Measurements from ENCODE around the gene PCNP.
"Not testable (repeated sequence)": the region's sequence is repeated elsewhere in the genome, so short reads cannot be mapped to it uniquely, and the experiment has no call there.

Gene PCNP

GRCh38 chr3:101567528-101568317, 6.3 kb upstream of the PCNP start:
- DNase-seq: peak; percentile 69

DNA sequence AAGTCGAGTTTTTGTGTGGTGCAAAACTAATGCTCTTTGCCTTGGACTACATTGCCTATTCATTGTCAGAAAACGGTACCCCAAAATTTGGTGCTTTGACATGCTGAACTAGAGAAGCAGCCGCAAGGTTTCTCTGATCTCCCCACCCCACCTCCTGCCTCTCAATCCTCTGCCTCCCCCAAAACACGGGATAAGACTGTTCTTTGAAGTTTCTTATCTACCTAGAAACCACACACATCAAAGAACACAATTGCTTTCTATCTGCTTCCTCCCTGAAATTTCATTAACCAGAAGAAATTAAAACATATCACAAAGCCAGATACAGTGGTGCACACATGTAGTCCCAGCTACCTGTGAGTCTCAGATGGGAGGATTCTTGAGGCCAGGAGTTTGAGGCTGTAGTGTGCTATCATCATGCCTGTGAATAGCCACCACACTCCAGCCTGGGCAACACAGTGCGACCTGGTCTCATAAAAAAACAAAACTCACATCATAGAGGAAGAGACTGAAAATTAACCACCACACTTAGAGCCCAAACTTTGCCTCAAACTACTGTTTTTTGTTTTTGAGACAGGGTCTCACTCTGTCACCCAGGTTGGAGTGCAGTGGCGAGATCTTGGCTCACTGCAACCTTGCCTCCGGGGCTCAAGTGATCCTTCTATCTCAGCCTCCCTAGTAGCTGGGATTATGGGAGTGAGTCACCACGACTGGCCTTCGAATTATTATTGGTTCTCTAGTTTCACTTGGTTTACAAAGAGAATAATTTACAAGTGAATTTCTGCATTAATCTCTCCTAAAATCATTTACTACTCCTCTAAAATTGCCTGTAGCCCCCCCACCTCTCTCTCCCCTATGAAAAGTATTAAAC, 2.7 kb upstream of the PCNP start:
- peak; percentile 19 for DNase-seq

- peak; percentile 61 for DNase-seq
Measured at GRCh38 chr3:101574388-101575112, 570 bp downstream of the PCNP start.

GRCh38 chr3:101577286-101577685, 3.3 kb downstream of the PCNP start:
- DNase-seq: no peak

- no peak for DNase-seq
Measured at GRCh38 chr3:101588616-101589015, 14.6 kb downstream of the PCNP start.

DNA sequence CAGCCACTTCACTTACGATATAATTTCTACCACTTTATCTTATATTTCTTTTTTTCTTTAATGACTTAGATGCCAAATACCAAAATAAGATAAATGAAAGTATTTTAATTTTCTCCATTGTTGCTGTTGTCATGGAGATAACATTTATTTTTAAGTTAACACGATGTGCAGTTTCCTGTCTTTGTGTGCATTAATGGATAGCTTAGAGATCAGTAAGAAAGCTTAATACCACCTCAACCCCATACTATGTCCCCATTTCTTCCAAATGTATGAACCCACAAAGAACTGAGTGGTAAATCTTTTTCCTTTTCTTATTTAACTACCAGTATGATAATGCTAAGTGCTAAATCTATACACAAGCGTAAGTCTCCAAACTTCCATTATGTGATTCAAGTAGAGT, 17.1 kb downstream of the PCNP start:
- no peak for DNase-seq

DNA sequence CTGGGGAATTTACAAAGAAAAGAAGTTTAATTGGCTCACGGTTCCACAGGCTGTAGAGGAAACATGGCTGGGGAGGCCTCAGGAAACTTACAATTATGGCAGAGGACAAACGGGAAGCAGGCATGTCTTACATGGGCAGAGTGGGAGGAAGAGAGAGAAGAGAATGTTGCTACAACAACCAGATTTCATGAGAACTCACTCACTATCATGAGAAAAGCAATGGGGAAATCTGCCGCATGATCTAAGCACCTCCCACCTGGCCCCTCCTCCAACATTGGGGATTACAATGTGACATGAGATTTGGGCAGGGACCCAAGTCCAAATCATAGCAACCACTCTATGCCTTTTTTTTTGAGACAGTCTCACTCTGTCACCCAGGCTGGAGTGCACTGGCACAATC, 28.8 kb downstream of the PCNP start:
- DNase-seq: no peak

- DNase-seq: no peak
Measured at GRCh38 chr3:101603184-101603583, 29.2 kb downstream of the PCNP start.

DNA sequence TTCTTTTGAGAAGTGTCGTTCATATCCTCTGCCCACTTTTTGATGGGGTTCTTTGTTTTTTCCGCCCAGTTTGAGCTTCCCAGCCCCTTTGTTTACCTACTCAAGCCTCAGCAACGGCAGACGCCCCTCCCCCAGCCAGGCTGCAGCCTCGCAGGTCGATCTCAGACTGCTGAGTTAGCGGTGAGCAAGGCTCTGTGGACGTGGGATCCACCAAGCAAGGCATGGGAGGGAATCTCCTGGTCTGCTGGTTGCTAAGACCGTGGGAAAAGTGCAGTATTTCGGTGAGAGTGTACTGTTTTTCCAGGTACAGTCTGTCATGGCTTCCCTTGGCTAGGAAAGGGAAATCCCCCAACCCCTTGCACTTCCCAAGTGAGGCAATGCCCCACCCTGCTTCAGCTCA, 31.4 kb downstream of the PCNP start:
- DNase-seq: not testable (repeated sequence)

DNA sequence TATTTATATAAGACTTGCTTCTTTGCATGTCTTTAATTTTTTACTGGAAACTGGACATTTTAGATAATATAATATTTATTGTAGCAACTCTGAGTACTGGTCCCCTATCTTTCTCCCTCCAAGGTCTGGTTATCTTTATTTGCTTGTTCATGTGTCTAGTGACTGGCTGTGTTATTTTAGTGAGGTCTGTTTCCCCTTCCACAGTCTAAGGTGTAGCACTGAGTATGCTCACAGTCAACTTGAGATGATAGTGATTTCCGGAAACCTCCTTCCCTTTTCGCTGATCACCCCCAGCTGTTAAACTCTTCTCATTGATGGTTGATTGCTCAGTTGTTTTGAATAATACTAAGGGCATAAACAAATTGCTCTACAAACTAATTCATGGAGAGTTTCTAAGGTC, 37.0 kb downstream of the PCNP start:
- no peak for DNase-seq

DNA sequence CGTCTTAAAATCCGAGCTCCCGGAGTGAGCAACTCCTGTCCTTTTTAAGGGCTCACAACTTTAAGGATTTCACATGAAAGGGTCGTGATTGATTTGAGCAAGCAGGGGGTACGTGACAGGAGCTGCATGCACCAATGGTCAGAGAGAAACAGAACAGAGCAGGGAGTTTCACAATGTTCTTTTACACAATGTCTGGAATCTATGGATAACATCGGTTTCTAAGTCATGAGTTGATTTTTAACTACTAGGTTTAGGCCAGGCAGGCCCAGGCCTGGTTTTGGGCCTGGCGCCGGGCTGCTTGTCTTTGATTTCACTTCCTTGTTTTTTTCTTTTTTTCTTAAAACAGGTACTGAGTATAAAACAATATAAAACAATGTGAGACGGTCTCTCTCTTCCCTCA, 39.0 kb downstream of the PCNP start:
- not testable (repeated sequence) for DNase-seq

DNA sequence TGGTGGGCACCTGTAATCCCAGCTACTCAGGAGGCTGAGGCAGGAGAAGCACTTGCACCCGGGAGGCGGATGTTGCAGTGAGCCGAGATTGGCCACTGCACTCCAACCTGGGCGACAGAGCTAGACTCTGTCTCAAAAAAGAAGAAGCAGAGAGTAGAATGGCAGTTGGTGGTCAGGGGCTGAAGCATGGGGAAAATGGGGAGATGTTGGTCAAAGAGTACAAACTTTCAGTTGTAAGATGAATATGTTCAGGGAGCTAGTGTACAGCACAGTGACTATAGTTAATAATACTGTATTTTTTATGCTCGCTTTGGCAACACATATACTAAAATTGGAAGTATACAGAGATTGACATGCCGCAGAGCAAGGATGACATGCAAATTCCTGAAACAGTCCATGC, 41.5 kb downstream of the PCNP start:
- DNase-seq: no peak

GRCh38 chr3:101617478-101617877, 43.5 kb downstream of the PCNP start:
- DNase-seq: no peak

DNA sequence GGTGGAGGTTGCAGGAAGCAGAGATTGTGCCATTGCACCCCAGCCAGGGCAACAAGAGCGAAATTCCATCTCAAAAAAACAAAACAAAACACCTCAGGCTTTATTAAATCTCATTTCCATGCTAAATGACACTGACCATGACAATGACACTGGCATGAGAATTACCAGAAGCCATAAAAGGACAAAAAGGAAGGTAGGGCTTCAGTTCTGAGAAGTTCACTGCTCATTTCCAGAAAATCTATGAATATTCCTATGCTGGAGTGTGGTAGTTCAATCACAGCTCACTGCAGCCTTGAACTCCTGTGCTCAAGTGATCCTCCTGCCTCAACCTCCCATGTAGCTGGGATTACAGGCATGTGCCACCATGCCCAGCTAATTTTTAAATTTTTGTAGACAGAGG, 44.7 kb downstream of the PCNP start:
- DNase-seq: no peak

- DNase-seq: no peak
Measured at GRCh38 chr3:101619734-101620133, 45.8 kb downstream of the PCNP start.

DNA sequence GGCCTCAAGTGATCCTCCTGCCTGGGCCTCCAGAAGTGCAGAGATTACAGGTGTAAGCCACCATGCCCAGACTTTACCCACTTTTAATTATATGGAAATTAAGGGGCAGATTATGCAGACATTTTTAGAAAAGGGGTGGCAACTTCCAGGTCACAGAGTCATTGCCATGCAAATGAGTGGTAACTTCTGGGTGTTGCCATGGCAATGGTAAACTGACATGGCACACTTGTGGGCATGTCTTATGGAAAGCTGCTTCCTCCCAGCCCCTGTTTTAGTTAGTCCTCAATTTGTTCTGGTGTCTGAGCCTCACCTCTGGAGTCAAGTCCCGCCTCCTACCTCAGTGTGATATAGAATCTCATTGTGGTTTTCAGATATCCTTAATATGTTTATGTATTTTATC, 49.7 kb downstream of the PCNP start:
- no peak for DNase-seq

GRCh38 chr3:101624857-101625256, 50.9 kb downstream of the PCNP start:
- no peak for DNase-seq

- DNase-seq: no peak
Measured at GRCh38 chr3:101625879-101626278, 51.9 kb downstream of the PCNP start.

DNA sequence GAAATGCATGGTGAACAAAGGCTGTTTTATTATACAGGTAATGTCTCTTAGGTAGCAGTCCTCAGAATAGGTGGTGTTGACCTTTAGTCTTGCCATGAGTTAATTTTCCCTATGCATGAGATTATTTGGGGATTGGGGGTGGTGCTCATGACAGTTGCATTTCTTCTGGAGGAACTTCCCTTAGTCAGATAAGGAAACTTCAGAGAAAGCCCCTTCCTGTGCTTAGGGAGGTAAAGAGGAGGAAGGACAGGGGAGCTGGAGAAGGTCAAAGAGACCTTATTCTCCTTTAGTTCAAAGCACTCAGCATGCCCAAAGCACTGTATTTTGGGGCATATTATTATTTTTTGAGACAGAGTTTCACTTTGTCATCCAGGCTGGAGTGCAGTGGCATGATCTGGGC, 55.2 kb downstream of the PCNP start:
- DNase-seq: no peak

- DNase-seq: no peak
Measured at GRCh38 chr3:101631098-101631796, 57.3 kb downstream of the PCNP start.

GRCh38 chr3:101631959-101632358, 58.0 kb downstream of the PCNP start:
- DNase-seq: not testable (repeated sequence)

DNA sequence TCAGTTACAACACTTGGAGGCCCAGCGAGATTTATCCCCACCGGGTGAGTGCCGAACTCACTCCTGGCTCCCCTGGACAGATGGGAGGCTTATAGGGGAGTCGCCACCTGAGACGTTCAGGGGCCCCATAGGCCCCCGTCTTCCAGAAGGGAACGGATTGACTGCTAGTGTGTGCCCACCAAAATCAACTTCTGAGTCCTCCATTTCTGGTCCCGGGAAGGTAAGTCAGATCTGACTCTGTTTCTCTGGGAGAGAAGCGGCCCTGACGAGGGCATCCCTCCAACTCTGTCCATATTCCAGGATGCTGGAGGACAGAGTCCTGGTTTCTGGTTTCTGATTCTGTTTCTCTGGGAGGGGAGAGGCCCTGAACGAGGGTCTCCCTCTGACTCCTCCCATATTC, 58.6 kb downstream of the PCNP start:
- no peak for DNase-seq

DNA sequence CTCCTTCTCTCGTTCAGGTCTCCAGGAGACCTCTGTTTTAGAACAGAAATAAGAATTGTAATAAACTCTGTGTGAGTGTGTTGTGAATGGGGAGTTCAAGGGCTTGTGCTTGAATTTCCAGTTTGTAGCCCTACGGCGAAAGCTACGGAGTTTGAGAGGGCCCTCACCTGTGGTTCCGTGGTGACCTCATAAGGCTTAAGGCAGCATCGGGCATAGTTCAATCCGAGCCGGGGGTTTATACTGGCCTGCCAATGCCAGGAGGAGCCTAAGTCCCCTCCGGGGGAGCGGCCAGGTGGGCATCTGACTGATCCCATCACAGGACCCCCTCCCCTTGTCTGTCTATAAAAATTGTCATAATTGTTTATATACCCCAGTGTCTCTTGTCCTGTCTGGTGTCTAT, 59.2 kb downstream of the PCNP start:
- no peak for DNase-seq
